Measurements from ENCODE around the gene TSG101. TPM values are rescaled to one million over a fixed set of nuclear protein-coding genes. Genes with fewer than 3 reads are reported as not detected.

TSG101 gene
- total RNA-seq, 2 donors from 2014 or later = 49.8 to 51.1 TPM

GRCh38 chr11:18501629-18502028 is 25.1 kb downstream of the TSG101 start:
- intact Hi-C loops (cut with DNase I) = no loop called here
- ATAC-seq (no peak), DNase-seq (no peak)

GRCh38 chr11:18498039-18498438 is 28.7 kb downstream of the TSG101 start:
- no peak for ATAC-seq
- intact Hi-C loops (cut with DNase I) = no loop called here

GRCh38 chr11:18495703-18496102 is 31.0 kb downstream of the TSG101 start:
- intact Hi-C loops (cut with DNase I) = no loop called here
- ATAC-seq = no peak
- no peak for DNase-seq

More at GRCh38 chr11:18498039-18498438, 28.7 kb downstream of the TSG101 start:
- no peak for DNase-seq

- no peak for DNase-seq
- ATAC-seq = no peak
- intact Hi-C loops (cut with DNase I) = no loop called here
These were observed 31.5 kb downstream of the TSG101 start for GRCh38 chr11:18495271-18495670.

GRCh38 chr11:18493310-18493709 is 33.4 kb downstream of the TSG101 start:
- no peak for DNase-seq
- no peak for ATAC-seq
- intact Hi-C loops (cut with DNase I) = no loop called here

GRCh38 chr11:18492888-18493287 is 33.9 kb downstream of the TSG101 start:
- intact Hi-C loops (cut with DNase I) = no loop called here

GRCh38 chr11:18491924-18492323 is 34.8 kb downstream of the TSG101 start:
- ATAC-seq (no peak), DNase-seq (no peak)
- intact Hi-C loops (cut with DNase I) = no loop called here

More at GRCh38 chr11:18492888-18493287, 33.9 kb downstream of the TSG101 start:
- no peak for DNase-seq
- ATAC-seq = no peak

GRCh38 chr11:18490736-18491485 is 35.8 kb downstream of the TSG101 start:
- intact Hi-C loops (cut with DNase I) = no loop called here
- no peak for ATAC-seq

GRCh38 chr11:18490319-18490718 is 36.4 kb downstream of the TSG101 start:
- ATAC-seq (no peak), DNase-seq (no peak)
- intact Hi-C loops (cut with DNase I) = no loop called here

More at GRCh38 chr11:18490736-18491485, 35.8 kb downstream of the TSG101 start:
- DNase-seq = no peak

GRCh38 chr11:18485913-18486528 is 40.7 kb downstream of the TSG101 start:
- ATAC-seq (no peak), DNase-seq (no peak)
- intact Hi-C loops (cut with DNase I) = no loop called here

GRCh38 chr11:18479063-18479462 is 47.7 kb downstream of the TSG101 start:
- no peak for DNase-seq
- intact Hi-C loops (cut with DNase I) = no loop called here
- no peak for ATAC-seq

- intact Hi-C loops (cut with DNase I) = no loop called here
- ATAC-seq = no peak
- DNase-seq = no peak
These were observed 54.2 kb downstream of the TSG101 start for GRCh38 chr11:18472587-18472986.

GRCh38 chr11:18471995-18472394 is 54.7 kb downstream of the TSG101 start:
- ATAC-seq = no peak
- intact Hi-C loops (cut with DNase I) = no loop called here
- no peak for DNase-seq

GRCh38 chr11:18468961-18469360 is 57.8 kb downstream of the TSG101 start:
- DNase-seq (no peak), ATAC-seq (no peak)
- intact Hi-C loops (cut with DNase I) = no loop called here

- intact Hi-C loops (cut with DNase I) = no loop called here
- DNase-seq (no peak), ATAC-seq (no peak)
These were observed 58.7 kb downstream of the TSG101 start for GRCh38 chr11:18468059-18468458.

GRCh38 chr11:18466402-18466801 is 60.3 kb downstream of the TSG101 start:
- DNase-seq (no peak), ATAC-seq (no peak)
- intact Hi-C loops (cut with DNase I) = no loop called here

GRCh38 chr11:18463439-18463838 is 63.3 kb downstream of the TSG101 start:
- ATAC-seq (no peak), DNase-seq (no peak)
- intact Hi-C loops (cut with DNase I) = no loop called here

GRCh38 chr11:18461909-18462308 is 64.8 kb downstream of the TSG101 start:
- intact Hi-C loops (cut with DNase I) = no loop called here
- ATAC-seq = no peak
- no peak for DNase-seq

- intact Hi-C loops (cut with DNase I) = no loop called here
- DNase-seq (no peak), ATAC-seq (no peak)
These were observed 67.1 kb downstream of the TSG101 start for GRCh38 chr11:18459634-18460033.

- intact Hi-C loops (cut with DNase I) = no loop called here
- ATAC-seq (no peak), DNase-seq (no peak)
These were observed 69.3 kb downstream of the TSG101 start for GRCh38 chr11:18457450-18457849.
